ENCODE measurements around the gene HOXA4.

GRCh38 chr7:27118580-27118979 is 12.0 kb downstream of the HOXA4 start:
- TF ChIP-seq, protein P1, sequence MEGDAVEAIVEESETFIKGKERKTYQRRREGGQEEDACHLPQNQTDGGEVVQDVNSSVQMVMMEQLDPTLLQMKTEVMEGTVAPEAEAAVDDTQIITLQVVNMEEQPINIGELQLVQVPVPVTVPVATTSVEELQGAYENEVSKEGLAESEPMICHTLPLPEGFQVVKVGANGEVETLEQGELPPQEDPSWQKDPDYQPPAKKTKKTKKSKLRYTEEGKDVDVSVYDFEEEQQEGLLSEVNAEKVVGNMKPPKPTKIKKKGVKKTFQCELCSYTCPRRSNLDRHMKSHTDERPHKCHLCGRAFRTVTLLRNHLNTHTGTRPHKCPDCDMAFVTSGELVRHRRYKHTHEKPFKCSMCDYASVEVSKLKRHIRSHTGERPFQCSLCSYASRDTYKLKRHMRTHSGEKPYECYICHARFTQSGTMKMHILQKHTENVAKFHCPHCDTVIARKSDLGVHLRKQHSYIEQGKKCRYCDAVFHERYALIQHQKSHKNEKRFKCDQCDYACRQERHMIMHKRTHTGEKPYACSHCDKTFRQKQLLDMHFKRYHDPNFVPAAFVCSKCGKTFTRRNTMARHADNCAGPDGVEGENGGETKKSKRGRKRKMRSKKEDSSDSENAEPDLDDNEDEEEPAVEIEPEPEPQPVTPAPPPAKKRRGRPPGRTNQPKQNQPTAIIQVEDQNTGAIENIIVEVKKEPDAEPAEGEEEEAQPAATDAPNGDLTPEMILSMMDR (IDR thresholded peaks at IDR 0.05), result no peak
- no peak for TF ChIP-seq POLR2A (IDR thresholded peaks at IDR 0.05)
